NCI-H748 (cell line): ENCODE measurements around the gene MICU1.
"Not testable (repeated sequence)": the region's sequence is repeated elsewhere in the genome, so short reads cannot be mapped to it uniquely, and the experiment has no call there.

ENCODE experiments used
- DNase-seq: peaks from one replicate; lab custom pipeline; 2025; ENCODE audit not compliant: unreplicated experiment; lab: John Stamatoyannopoulos, UW

The MICU1 gene

DNA sequence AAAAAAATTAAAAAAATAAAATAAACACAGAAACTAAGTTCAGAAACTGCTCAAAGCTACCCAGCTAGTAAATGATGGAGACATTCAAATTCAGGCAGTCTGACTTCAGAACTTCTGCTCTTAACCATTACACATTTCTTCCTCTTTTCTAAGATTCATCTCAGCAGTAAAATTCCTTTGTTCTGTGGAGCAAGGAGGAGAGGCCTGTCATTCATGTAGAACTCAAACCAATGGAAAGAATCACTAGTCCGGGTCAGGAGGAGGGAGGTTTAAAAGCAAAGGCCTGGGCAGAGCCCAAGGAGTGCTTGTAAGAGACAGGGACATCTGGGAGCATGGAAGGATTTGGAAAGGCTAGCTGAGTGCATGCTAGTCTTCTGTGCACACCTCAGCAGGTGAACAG, 233.3 kb downstream of the MICU1 start:
- no peak for DNase-seq

DNA sequence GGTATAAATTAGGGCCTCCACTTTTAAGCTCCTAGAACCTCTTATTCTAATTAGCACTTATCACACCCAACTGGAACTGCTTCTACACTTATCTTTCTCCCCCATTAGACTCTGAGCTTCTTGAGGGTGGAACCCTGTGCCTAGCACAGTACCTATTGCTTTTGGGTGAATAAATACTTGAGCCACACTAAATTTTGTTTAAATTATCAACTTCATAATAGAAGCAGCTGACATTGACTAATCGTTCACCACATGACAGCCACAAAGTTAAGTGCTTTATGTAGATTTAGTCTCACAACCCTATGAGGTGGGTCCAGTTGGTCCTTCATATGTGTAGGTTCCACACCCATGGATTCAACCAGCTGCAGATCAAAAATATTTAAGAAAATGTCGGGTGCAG, 235.1 kb downstream of the MICU1 start:
- no peak for DNase-seq

DNA sequence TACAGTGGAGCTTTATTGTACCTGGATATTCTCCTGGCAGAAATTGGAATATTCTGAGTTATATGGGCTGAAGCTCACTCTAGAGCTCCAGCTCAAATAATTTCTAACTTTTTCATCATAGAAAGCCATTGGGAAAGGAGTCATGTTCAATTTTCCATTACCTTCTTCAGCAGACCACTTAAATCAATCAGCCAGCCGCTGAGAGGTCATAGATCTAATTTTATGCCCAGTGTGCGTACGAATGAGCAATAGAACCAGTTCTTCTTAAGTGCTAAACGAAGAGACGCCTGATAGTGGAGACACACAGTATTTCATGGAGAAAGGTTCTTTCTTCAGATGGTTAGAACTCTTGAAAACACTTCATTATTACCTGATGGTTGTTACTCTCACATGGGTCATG, 236.2 kb downstream of the MICU1 start:
- DNase-seq: no peak

GRCh38 chr10:72389014-72389413, 236.9 kb downstream of the MICU1 start:
- DNase-seq: no peak

- DNase-seq: no peak
These were observed 237.8 kb downstream of the MICU1 start for GRCh38 chr10:72388062-72388461.

DNA sequence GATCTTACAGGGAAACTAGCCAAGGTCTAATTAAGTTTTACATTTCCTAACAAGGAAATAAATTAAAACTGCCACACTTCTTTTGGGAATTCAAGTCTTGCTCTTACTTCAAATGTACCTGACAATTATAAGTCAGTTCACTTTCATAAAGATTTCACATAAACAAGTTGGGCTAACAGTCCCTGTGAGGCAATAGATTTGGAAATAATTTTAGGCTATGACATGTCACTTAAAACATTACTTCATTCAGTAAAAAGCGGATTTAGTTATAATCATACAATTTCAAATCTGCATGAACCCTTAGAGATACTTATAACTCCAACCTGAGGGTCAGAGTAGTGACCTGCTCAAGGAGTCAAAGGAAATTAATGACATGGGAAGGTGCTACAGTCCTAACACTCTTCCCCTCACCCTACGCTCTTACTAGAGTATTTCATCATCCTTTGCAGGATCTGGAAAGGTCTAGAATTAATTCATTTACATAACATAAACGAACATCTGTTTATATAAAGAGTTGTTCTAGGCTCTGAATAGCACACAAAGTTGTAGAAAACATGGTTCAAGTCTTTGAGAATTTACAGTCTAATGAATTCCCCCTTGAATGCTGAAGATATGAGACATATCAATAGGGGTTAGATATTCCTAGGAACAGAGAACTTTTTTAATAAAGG, 238.8 kb downstream of the MICU1 start:
- DNase-seq: no peak

- DNase-seq: no peak
These were observed 240.2 kb downstream of the MICU1 start for GRCh38 chr10:72385724-72386123.

DNA sequence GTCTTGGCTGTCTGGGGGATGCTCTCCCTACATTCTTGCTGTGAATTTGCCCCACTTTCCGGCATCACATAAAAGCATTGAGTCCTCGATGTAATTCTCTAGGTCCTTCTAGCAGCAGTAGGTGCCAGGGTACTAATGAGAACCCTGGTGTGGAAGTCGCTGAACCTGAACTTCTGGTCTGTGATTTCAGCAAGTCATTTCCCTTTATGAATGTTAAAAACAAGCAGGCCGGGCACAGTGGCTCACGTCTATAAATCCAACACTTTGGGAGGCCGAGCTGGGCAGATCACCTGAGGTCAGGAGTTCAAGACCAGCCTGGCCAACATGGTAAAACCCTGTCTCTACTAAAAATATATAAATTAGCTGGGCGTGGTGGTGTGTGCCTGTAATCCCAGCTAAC, 240.9 kb downstream of the MICU1 start:
- not testable (repeated sequence) for DNase-seq

- DNase-seq: no peak
These were observed 246.1 kb downstream of the MICU1 start for GRCh38 chr10:72379776-72380175.

DNA sequence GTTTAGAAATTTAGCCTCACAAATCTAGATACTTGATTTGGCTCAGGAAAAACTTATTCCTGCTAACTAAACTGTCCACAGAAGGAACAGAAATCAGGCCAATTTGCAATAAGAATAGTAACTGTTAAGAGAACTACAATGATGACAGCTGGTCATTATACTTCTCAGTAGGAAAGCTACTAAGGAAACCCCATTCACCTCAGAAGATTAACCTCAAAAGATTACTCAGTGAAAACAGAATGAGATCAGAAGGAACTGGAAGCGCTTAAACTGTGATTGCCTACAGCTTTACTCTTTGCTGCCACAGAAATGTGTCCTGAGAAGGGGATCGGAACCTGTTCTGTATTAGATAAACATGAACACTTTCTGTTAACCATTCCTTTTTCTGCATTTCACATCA, 246.8 kb downstream of the MICU1 start:
- DNase-seq: no peak

DNA sequence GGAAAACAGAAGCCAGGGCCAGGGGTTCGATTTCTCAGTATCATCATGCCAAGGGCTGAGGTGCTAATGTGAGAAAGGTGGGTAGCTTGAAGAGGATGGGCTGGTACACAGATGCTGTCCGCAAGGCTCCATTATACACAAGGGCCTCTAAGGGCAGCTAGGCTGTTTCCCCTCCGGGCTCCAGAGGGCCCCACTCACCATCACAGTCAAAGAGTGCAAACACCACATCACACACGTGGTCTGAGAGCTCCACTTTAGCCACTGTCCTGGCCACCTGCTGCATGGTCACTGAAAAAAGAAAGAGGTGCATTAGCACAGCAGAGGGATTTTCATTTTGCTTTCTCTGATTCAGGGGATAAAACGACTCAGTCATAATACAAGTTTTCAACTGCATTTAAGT, 250.3 kb downstream of the MICU1 start:
- peak; percentile 5 for DNase-seq

DNA sequence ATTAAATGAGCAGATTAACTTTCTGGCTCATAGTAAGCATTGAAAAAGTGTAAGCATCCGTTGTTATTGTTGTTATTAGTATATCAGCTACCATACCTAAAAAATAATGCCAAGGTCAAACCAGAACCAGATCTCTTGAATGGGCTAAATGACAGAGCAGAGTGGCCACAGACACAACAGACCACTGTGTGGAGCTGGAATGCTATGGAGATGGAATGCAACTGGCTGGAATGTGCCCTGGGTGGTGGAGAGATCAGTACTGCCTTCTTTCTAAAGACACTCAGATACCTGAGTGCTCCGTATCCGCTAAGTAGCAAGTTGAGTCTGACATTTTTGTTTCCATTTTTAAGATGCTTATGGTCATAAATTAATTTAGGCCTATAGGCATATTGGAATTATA, 250.7 kb downstream of the MICU1 start:
- DNase-seq: no peak

DNA sequence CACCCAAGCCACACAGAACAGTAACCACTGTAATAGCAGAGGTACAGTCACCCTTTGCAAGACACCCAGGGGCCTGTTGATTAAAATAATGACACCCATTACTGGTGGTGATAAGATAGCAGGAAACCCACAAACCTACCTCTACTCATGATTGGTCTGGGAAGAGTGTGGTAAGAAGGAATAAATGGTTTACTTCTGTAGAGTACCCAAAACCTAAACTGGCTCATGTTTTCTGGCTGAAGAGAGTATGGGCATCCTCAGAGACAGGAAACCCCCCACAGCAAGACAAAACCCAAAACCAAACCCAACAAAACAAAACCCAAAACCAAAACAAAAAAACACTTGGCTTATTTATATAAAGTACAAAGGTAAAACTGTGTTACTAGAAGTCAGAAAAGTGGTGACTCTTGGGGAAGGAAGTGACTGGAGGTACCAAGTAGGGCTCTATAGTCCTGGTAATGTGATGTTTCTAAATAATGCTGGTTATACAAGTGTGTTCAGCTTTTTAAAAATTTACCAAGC, 255.6 kb downstream of the MICU1 start:
- no peak for DNase-seq

GRCh38 chr10:72367301-72367960, 258.4 kb downstream of the MICU1 start:
- no peak for DNase-seq

GRCh38 chr10:72365106-72365895, 260.6 kb downstream of the MICU1 start:
- DNase-seq: no peak

DNA sequence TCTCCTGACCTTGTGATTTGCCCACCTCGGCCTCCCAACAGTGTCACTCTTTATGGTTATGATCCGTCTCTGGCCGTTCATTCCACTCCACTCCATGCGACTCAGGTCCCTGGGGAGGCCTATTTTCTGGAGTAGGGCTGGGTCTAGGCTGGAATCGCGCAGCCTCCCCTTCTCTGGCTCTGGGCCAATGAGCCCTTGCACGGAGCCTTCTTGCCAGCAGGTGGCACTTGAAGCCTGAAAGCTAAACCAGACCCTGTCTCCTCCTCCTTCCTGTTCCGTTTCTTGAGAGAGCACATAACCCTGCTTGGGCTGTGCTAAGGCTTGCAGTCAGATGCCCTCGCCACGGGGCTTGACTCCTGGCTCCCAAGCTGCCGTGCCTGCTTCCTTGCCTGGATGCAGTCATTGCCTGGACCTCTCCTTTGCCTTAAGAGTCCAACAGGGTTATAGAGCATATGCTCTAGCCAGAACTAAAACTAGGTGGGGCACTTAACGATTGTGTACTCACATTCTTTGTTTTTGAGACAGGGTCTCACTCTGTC, 261.6 kb downstream of the MICU1 start:
- peak; percentile 82 for DNase-seq

GRCh38 chr10:72356987-72357386, 268.9 kb downstream of the MICU1 start:
- no peak for DNase-seq

DNA sequence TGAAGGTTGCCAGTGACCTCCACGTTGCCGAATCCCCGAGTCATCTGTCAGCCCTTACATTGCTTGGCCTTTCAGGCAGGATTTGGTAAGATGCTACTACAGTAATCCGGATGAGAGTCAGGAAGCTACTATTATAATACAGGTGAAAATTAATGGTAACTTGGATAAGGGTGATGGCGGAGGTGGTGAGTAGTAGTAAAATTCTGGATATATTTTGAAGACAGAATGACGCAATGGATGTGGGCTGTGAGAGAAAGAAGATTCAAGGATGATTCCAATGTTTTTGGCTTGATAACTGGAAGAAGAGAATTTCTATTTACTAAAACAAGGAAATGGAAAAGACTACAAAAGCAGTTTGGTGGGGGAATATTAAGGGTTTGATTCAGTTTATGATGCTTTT, 269.8 kb downstream of the MICU1 start:
- no peak for DNase-seq

DNA sequence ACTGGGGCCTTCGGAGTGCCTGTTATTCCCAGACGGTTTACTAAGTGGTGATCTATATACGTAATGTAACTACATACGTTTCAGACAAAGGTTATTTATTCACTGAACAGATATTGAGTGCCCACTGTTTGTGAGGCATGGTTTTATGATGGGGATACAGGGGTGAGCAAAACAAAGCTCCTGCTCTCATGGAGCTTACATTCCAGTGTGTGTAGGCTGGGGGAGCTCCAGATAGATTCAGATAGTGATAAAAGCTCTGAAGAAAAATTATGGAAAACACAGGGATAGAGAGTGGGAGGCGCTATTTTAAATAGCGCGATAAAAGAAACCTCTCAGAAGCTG, 270.7 kb downstream of the MICU1 start:
- DNase-seq: no peak

DNA sequence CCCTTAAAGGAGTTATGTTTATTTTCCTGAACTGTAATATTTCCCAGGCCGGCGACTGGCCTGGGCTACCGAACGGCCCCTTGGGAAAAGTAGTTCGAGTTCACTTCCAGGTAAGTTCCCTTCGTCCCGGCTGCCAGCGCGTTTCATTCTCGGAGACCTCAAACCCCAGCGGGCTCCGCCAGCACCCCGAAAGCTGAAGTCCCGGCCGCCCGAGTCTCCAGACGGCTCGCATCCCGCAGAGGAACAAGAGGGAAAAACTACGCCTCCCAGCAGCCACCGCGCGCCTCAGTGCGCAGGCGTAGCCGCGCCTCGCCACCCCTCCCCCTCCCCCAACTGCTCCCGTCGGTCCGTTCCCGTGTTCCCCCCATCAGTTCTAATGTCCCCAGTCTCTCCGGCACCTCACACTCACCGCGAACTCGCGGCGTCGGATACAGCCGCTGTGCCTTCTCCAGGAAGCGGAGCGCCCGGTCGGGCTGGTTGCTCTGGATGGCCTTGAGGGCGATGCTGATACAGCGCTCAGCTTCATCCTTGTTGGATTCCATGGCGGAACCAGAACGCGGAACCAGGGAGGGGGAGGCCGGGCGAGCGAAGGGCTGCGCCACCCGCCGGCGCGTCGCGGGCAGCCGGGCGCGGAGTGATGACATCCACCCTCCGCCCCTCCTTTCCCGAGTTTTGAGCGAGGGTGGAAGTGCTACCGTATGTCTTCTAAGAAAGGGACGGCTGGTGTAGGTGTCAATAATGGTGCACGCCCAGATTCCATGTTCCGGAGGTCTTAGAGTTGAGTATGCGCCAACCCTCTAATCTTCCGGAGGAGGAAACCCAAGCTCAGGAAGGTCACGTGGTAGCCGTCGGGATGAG, 271.3 kb downstream of the MICU1 start, which contains the start of gene DNAJB12:
TSS of gene DNAJB12 (minus strand) at position 564 of the 858 bp plus-strand sequence. CDS start at position 542, 22 bp downstream.
- peak; percentile 96 for DNase-seq

GRCh38 chr10:72353965-72354355, 271.9 kb downstream of the MICU1 start:
- DNase-seq: no peak
